GM13977 (cell line): Measurements from ENCODE around the gene DTD2.

Experiments
- DNase-seq: peaks from one replicate; pipeline ENCODE4 v3.0.0; 2012; ENCODE audit warnings: low spot score
- CTCF ChIP-seq: IDR thresholded peaks from 2 replicates; pipeline ENCODE4 v1.5.1; 2012; ENCODE audit warnings: mild to moderate bottlenecking, control low read depth; ENCODE audit not compliant: insufficient read depth; ENCODE audit errors: extremely low read depth, missing control alignments
- in situ Hi-C: fragments of 300-500 bp; cut with MboI; formaldehyde crosslinking; loops from one replicate; pipeline ENCODE4 v1.12.0; 2022; ENCODE audit warnings: low sequenced_read_pairs, low pct_unique_long_range_greater_than_20kb, mixed read lengths, inconsistent platforms; ENCODE audit not compliant: unreplicated experiment

Gene DTD2

DNA sequence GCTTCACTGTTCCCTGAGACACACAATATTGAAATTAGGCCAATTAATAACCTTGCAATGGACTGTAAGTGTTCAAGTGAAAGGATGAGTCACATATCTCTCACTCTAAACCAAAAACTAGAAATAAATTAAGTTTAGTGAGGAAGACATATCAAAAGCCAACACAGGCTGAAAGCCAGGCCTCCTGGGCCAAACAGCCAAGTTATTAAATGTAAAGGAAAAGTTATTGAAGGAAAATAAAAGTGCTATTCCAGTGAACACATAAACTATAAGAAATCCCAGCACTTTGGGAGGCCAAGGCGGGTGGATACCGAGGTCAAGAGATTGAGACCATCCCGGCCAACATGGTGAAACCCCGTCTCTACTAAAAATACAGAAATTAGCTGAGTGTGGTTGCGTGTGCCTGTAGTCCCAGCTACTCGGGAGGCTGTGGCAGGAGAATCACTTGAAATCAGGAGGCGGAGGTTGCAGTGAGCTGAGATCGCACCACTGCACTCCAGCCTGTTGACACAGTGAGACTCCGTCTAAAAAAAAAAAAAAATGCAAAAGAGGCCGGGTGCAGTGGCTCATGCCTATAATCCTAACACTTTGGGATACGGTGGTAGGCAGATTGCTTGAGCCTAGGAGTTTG, 26.6 kb downstream of the DTD2 start:
- no peak for DNase-seq

DNA sequence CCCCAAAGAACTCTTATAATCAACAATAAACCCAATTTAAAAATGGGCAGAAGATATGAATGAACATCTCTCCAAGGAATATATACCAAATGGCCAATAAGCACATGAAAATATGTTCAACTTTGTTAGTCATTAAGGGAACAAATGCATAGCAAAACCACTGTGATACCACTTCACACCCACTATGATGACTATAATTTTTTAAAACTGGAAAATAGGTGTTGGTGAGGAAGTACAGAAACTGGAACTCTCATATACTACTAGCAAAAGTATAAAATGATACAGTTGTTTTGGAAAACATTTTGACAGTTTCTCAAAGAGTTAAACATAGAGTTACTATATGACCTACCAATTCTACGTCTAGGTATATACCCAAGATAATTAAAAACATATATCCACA, 27.5 kb downstream of the DTD2 start:
- TF ChIP-seq CTCF: no peak
- DNase-seq: no peak
- in situ Hi-C loops: no loop called here

More for the DNA sequence above, 26.6 kb downstream of the DTD2 start:
- TF ChIP-seq CTCF: no peak
- in situ Hi-C loops: no loop called here

DNA sequence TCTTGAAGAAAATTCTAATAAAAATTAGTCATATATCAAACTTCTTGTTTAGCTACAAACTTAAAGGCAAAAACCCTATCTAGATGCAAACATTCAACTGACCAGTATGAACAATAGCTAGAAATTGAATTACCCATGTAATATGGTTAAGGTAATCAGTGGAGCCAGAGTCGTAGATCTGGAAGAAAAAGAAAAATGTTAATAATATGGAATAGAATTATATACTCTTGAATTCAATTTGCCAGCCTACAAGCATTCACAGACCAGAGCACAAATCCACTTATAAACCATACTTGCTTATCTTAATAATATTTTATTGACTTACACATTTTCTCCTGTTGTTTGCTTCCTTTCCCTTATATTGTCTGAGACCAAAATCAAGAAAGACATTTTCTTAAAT, 29.3 kb downstream of the DTD2 start:
- TF ChIP-seq CTCF: no peak
- in situ Hi-C loops: no loop called here
- no peak for DNase-seq

- no peak for DNase-seq
Measured at GRCh38 chr14:31426663-31427062, 30.6 kb downstream of the DTD2 start.

DNA sequence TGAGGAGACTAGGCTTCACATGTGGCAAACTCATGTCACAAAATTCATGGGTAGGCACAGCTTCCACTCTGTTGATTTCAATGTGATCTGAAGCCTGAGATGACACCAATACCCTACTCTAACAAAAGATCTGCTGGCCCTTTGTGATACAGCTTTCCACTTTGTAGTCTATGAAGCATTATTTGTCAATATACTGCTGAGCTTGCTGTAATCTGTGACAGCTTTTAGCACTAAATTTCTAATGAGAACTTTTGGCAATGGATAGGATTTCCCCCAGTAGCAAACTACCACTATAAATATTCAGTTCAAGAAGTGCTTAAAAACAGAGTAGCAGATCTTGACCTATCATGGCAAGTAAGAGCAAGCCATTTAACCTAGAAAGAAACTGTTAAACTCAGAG, 31.4 kb downstream of the DTD2 start:
- TF ChIP-seq CTCF: no peak
- DNase-seq: no peak
- in situ Hi-C loops: no loop called here

More at GRCh38 chr14:31426663-31427062, 30.6 kb downstream of the DTD2 start:
- no peak for TF ChIP-seq CTCF
- in situ Hi-C loops: no loop called here

- DNase-seq: no peak
- TF ChIP-seq CTCF: no peak
- in situ Hi-C loops: no loop called here
Measured at GRCh38 chr14:31421200-31421599, 36.1 kb downstream of the DTD2 start.
